Esophagus squamous epithelium (tissue), 5 donors: Measurements from ENCODE around the gene ST7. TPM values are rescaled to one million over a fixed set of nuclear protein-coding genes. Genes with fewer than 3 reads are reported as not detected.

ENCODE experiments used
- DNase-seq: peaks from one replicate; lab custom pipeline; 2025; lab: John Stamatoyannopoulos, UW
- H3K27ac ChIP-seq, 4 donors: fragments of 200-600 bp; sonication (generic); one replicate each; pipeline ENCODE4 v1.5.1; 2016 to 2019; ENCODE audit warnings: mild to moderate bottlenecking in 1 of 4
- H3K27me3 ChIP-seq, 4 donors: fragments of 200-600 bp; sonication (generic); 1 replicate in 3 of 4; 2 replicates in 1 of 4; pipeline versions ENCODE4 v1.5.1 to v1.6.0; 2017 to 2021; ENCODE audit warnings: antibody characterized with exemption in 1 of 4
- H3K36me3 ChIP-seq, 3 donors: fragments of 200-600 bp; sonication (generic); one replicate each; pipeline ENCODE4 v1.5.1; 2016 to 2019
- H3K4me1 ChIP-seq, 3 donors: fragments of 200-600 bp; sonication (generic); one replicate each; pipeline ENCODE4 v1.5.1; 2017 to 2019
- H3K4me3 ChIP-seq, 4 donors: fragments of 200-600 bp; sonication (generic); 1 replicate in 3 of 4; 2 replicates in 1 of 4; pipeline ENCODE4 v1.5.1; 2016 to 2019; ENCODE audit warnings: mild to moderate bottlenecking in 2 of 4, moderate library complexity in 1 of 4
- H3K9me3 ChIP-seq, 3 donors: fragments of 200-600 bp; sonication (generic); one replicate each; pipeline ENCODE4 v1.5.1; 2016 to 2019
- POLR2A ChIP-seq, 4 donors: fragments of 450-650 bp; IDR thresholded peaks; one replicate each; pipeline ENCODE4 v1.6.1; 2017; ENCODE audit warnings: antibody characterized with exemption in 4 of 4, mild to moderate bottlenecking in 4 of 4, moderate library complexity in 3 of 4
- WGBS, 2 donors: methylation state at CpG; one replicate each; pipeline ENCODE4 v1.1.5; 2018; 5-methylcytosine and 5-hydroxymethylcytosine counted together
- intact Hi-C: fragments of 100-400 bp; cut with DNase I; formaldehyde crosslinking; loops from one replicate; pipeline ENCODE4 v1.15.0; 2022
- total RNA-seq, 4 donors: library from RNA; depleted of rRNA; stranded (reverse); fragments of >200 nt; gene quantifications; one replicate each; pipeline ENCODE4 v1.1.0, GENCODE V29; 2016
- TF ChIP-seq, protein P1 (sequence below), 6 experiments: fragments of 450-650 bp in 4 of 6; fragments of 200-600 bp in 2 of 6; sonication (generic) in 2 of 6; IDR thresholded peaks; one replicate each; pipeline ENCODE4 v1.5.1; 2016 to 2019; ENCODE audit warnings: antibody characterized with exemption in 6 of 6, mild to moderate bottlenecking in 4 of 6, moderate library complexity in 4 of 6
- donor health status: DM: yes; HTN: yes; CAD: no.

The ST7 gene
- total RNA-seq, 4 donors from 2014 or later, result 12.9 to 18.0 (median 15.3) TPM

DNA sequence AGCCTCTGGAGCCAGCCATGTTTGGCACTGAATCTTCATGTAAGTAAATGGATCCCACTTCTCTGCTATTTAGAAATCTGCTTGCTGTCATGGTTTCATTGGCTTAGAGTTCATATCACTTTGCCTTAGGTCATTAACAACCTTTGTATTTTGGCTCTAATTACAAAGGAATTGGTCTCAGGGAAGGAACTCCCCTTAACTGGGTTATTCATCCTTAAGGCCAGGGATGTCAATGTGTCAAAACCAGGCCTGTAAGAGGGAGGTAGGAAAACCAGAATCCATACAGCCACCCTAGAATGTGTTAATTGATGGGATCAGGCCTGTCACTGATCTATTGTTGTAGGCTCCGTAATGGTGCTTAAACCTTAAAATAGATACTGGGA, 67.3 kb downstream of the ST7 start:
- H3K9me3 ChIP-seq, result no peaks in the 10 kb centered on the region
- H3K4me1 ChIP-seq, result peaks cover 0 to 28% (median 6%) of the 10 kb centered on the region in 3 donors
- H3K36me3 ChIP-seq, result no peaks in the 10 kb centered on the region
- 32 to 38% methylated on average over 1 of the region's 1 CpG for WGBS, 2 donors
- H3K27me3 ChIP-seq, result no peaks in the 10 kb centered on the region
- peak overlapping the region in 2 of 4 donors; percentile 27 to 43 for H3K27ac ChIP-seq
- intact Hi-C loops, result no loop called here
- peak overlapping the region in 3 of 4 donors; percentile 25 to 57 (median 27) for H3K4me3 ChIP-seq
- TF ChIP-seq POLR2A (IDR thresholded peaks at IDR 0.05), result no peak
- TF ChIP-seq, protein P1, sequence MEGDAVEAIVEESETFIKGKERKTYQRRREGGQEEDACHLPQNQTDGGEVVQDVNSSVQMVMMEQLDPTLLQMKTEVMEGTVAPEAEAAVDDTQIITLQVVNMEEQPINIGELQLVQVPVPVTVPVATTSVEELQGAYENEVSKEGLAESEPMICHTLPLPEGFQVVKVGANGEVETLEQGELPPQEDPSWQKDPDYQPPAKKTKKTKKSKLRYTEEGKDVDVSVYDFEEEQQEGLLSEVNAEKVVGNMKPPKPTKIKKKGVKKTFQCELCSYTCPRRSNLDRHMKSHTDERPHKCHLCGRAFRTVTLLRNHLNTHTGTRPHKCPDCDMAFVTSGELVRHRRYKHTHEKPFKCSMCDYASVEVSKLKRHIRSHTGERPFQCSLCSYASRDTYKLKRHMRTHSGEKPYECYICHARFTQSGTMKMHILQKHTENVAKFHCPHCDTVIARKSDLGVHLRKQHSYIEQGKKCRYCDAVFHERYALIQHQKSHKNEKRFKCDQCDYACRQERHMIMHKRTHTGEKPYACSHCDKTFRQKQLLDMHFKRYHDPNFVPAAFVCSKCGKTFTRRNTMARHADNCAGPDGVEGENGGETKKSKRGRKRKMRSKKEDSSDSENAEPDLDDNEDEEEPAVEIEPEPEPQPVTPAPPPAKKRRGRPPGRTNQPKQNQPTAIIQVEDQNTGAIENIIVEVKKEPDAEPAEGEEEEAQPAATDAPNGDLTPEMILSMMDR (IDR thresholded peaks at IDR 0.05), result no peak
- DNase-seq, result no peak

DNA sequence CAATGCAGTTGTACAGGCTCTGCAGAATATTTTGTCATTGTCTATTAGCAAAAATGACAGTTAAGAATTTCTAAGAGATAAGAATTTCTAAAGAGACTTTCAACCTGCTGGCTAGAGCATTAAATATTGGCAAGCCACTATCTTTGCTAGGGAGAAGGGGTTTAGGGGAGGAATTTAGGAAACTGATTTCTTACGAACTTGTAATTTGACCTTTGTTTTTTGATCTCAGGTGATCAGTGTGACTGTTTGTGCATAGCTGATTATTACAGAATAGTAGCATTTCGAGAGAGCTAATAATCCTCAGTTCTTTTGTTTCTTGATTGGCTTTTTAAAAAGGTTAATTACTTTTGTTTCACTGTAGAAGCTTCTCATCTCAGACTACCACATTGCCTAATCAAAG, 68.1 kb downstream of the ST7 start:
- TF ChIP-seq POLR2A (IDR thresholded peaks at IDR 0.05), result no peak
- TF ChIP-seq, protein P1 (IDR thresholded peaks at IDR 0.05), result no peak
- no peak overlapping the region for H3K4me3 ChIP-seq
- no peaks in the 10 kb centered on the region for H3K27me3 ChIP-seq
- no peak overlapping the region for H3K27ac ChIP-seq
- no peak for DNase-seq
- intact Hi-C loops, result no loop called here
- H3K36me3 ChIP-seq, result no peaks in the 10 kb centered on the region
- no peaks in the 10 kb centered on the region for H3K9me3 ChIP-seq
- peaks cover 0 to 28% (median 6%) of the 10 kb centered on the region in 3 donors for H3K4me1 ChIP-seq
- WGBS, 2 donors, result 79 to 84% methylated on average over 2 of the region's 2 CpGs

DNA sequence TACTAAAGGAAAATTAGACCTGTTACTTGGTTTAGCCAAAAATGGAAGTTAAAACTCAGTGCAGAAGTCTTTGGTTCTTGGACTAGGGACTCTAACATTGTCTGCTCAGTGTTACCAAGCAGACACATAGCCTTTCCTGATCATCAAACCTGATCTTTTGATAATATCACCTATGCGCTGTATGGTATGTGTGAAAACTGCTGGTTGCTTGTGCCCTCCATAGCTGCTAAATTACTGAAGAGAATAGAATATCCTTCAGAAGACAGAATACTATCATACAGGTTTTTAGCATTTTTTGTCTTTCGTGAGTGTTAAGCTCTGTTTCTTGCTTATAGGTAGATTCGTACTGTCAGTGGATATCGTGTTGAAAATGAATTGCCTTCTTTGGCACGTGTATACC, 68.7 kb downstream of the ST7 start:
- TF ChIP-seq, protein P1 (IDR thresholded peaks at IDR 0.05), result no peak
- TF ChIP-seq POLR2A (IDR thresholded peaks at IDR 0.05), result no peak
- no peak for DNase-seq
- Histone ChIP-seq H3K9me3 (no peaks in the 10 kb centered on the region), H3K4me1 (peaks cover 0 to 28% (median 6%) of the 10 kb centered on the region in 3 donors), H3K27ac (no peak overlapping the region), H3K36me3 (no peaks in the 10 kb centered on the region), H3K4me3 (no peak overlapping the region), H3K27me3 (no peaks in the 10 kb centered on the region)
- intact Hi-C loops, result no loop called here
- WGBS, 2 donors, result 82 to 87% methylated on average over 5 of the region's 5 CpGs

DNA sequence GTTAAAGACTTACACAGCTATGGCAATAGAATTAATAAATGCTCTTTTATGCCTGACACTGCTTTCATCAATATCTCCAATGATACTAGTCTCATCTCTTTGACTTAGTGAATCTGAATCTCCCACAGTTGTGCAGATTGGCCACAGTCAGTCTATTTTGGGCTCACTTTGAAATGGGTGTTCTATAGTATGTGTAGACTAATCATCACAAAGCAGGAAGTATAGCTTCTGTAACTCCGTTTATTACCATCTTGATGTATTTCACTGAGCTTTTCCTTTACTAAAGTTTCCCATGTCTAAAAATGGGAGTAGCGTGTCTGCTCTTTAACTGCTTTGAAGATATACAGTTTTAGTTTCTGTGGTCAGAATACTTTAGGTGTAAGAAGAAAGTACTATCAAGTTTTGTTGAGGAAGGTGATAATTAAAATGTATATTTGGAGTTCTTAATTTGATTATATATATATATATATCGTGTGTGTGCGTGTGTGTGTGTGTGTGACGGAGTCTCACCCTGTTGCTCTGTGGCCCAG, 70.1 kb downstream of the ST7 start:
- WGBS, 2 donors, result 85 to 93% methylated on average over 5 of the region's 5 CpGs
- Histone ChIP-seq H3K4me1 (peaks cover 0 to 28% (median 6%) of the 10 kb centered on the region in 3 donors), H3K27ac (no peak overlapping the region), H3K4me3 (no peak overlapping the region), H3K27me3 (no peaks in the 10 kb centered on the region), H3K9me3 (no peaks in the 10 kb centered on the region), H3K36me3 (no peaks in the 10 kb centered on the region)
- intact Hi-C loops, result no loop called here
- no peak for DNase-seq
- TF ChIP-seq POLR2A (IDR thresholded peaks at IDR 0.05), result no peak
- TF ChIP-seq, protein P1 (IDR thresholded peaks at IDR 0.05), result no peak

DNA sequence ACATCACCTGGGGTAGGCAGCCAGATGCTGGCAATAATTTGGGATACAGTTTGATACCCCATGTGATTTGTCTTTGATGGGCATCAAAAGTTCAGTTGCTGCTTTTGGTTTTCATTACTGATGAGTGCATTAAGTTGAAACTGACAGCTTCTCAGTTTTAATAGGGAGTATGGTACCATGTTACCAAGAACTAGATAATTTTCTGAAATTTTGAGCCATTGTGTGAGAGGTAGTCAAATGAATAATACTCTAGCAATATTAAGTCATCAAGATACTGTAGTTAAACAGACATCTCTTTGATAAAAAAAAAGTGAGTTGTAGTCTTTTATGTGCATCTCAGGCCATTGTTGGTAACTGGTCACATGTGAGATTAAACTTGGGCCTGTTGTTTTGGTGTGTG, 71.5 kb downstream of the ST7 start:
- no peaks in the 10 kb centered on the region for H3K36me3 ChIP-seq
- no peak for TF ChIP-seq POLR2A (IDR thresholded peaks at IDR 0.05)
- TF ChIP-seq, protein P1 (IDR thresholded peaks at IDR 0.05), result no peak
- intact Hi-C loops, result no loop called here
- no peak for DNase-seq
- H3K9me3 ChIP-seq, result no peaks in the 10 kb centered on the region
- H3K4me1 ChIP-seq, result peaks cover 0 to 19% (median 6%) of the 10 kb centered on the region in 3 donors
- no peaks in the 10 kb centered on the region for H3K27me3 ChIP-seq
- H3K27ac ChIP-seq, result no peak overlapping the region
- H3K4me3 ChIP-seq, result no peak overlapping the region
